GM18519 (cell line): Measurements from ENCODE around the gene SIGLEC1.

Experiments used
- ATAC-seq: cut with Tn5 transposase; IDR thresholded peaks from one replicate; pipeline ENCODE4 v1.9.1; 2021; ENCODE audit warnings: mild to moderate bottlenecking, moderate library complexity; ENCODE audit not compliant: unreplicated experiment, low FRiP score

SIGLEC1 gene

GRCh38 chr20:3663031-3663701 is 49.2 kb downstream of the SIGLEC1 start, which contains the start of gene GFRA4:
Gene GFRA4 (minus strand): TSS chr20:3663399. CDS start chr20:3663399, 0 bp downstream.
- no peak for ATAC-seq
